Measurements from ENCODE around the gene SUSD4.

SUSD4 gene

GRCh38 chr1:223290397-223290796, 73.6 kb downstream of the SUSD4 start:
- Histone ChIP-seq H2AFZ (ENCODE audit: low read length) (no peak overlapping the region), H3K18ac (ENCODE audit: low read length) (no peak overlapping the region), H3K4ac (ENCODE audit: low read length) (no peak overlapping the region), H3K9ac (ENCODE audit: low read depth, low read length, poor library complexity) (no peak overlapping the region), H3K23ac (ENCODE audit: low read depth, low read length, poor library complexity) (no peak overlapping the region), H2AK5ac (ENCODE audit: low read depth, low read length) (no peak overlapping the region), H3K36me3 (replicated peaks in 1 of 2; ENCODE audit: control insufficient read depth in 2 of 2, insufficient read depth in 2 of 2, low read length in 2 of 2) (no peaks in the 10 kb centered on the region), H4K91ac (ENCODE audit: low read depth, low read length, poor library complexity) (no peak overlapping the region), H2BK120ac (ENCODE audit: low read depth, low read length) (no peak overlapping the region), H3K79me1 (ENCODE audit: low read depth, low read length) (no peaks in the 10 kb centered on the region), H3K9me3 (replicated peaks in 1 of 2; ENCODE audit: control insufficient read depth in 2 of 2, insufficient read depth in 1 of 2, low read depth in 1 of 2, low read length in 2 of 2) (no peaks in the 10 kb centered on the region), H3K4me3 (ENCODE audit: low read length in 2 of 2) (no peak overlapping the region), H3K27ac (replicated peaks; ENCODE audit: low read length) (no peak overlapping the region), H3K27me3 (ENCODE audit: control insufficient read depth in 3 of 3, insufficient read depth in 3 of 3, low read depth in 1 of 3, low read length in 3 of 3) (no peaks in the 10 kb centered on the region), H3K14ac (ENCODE audit: low read length) (no peak overlapping the region), H2BK12ac (ENCODE audit: low read length) (no peak overlapping the region), H3K4me1 (ENCODE audit: control insufficient read depth in 2 of 2, insufficient read depth in 1 of 2, low read depth in 1 of 2, low read length in 2 of 2) (peaks cover 0 to 1% of the 10 kb centered on the region in 2 donors), H2BK15ac (ENCODE audit: low read length) (no peak overlapping the region), H2BK5ac (ENCODE audit: low read length) (no peak overlapping the region), H4K8ac (ENCODE audit: low read depth, low read length) (no peak overlapping the region), H3K4me2 (ENCODE audit: insufficient read depth, low read length, poor library complexity, severe bottlenecking) (no peak overlapping the region)
- WGBS, 2 donors (ENCODE audit: extremely low coverage in 2 of 2, insufficient read length in 2 of 2, insufficient replicate concordance in 1 of 2): no CpG with 5 or more reads among the region's 3 CpGs
- DNase-seq (ENCODE audit: low spot score): no peak

DNA sequence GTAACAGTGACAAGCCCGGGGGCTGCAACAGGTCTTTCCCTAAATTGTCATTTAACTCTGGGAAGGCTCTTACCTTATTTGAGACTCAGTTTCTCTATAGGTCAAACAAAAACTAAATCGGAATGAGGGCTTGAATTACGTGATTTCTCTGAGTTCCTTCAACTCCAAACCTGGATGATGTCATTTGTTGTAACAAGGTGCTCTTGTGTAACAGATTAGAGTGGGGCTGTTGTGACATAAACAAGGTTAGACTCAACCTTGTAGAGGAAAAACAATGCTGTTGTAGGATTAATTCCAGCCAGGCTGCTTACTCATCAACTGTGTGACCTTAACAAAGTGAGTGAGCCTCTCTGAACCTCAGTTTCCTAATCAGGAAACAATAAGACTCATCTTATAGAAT, 74.4 kb downstream of the SUSD4 start:
- H2AK5ac ChIP-seq (ENCODE audit: low read depth, low read length): no peak overlapping the region
- no CpG with 5 or more reads among the region's 3 CpGs for WGBS, 2 donors (ENCODE audit: extremely low coverage in 2 of 2, insufficient read length in 2 of 2, insufficient replicate concordance in 1 of 2)
- no peak for DNase-seq (ENCODE audit: low spot score)
- no peak overlapping the region for H4K8ac ChIP-seq (ENCODE audit: low read depth, low read length)
- no peaks in the 10 kb centered on the region for H3K36me3 ChIP-seq (replicated peaks in 1 of 2; ENCODE audit: control insufficient read depth in 2 of 2, insufficient read depth in 2 of 2, low read length in 2 of 2)
- H2BK5ac ChIP-seq (ENCODE audit: low read length): no peak overlapping the region
- H3K4ac ChIP-seq (ENCODE audit: low read length): no peak overlapping the region
- H3K18ac ChIP-seq (ENCODE audit: low read length): no peak overlapping the region
- H2BK12ac ChIP-seq (ENCODE audit: low read length): no peak overlapping the region
- H2AFZ ChIP-seq (ENCODE audit: low read length): no peak overlapping the region
- H3K4me2 ChIP-seq (ENCODE audit: insufficient read depth, low read length, poor library complexity, severe bottlenecking): no peak overlapping the region
- H3K4me1 ChIP-seq (ENCODE audit: control insufficient read depth in 2 of 2, insufficient read depth in 1 of 2, low read depth in 1 of 2, low read length in 2 of 2): peaks cover 0 to 1% of the 10 kb centered on the region in 2 donors
- H3K9me3 ChIP-seq (replicated peaks in 1 of 2; ENCODE audit: control insufficient read depth in 2 of 2, insufficient read depth in 1 of 2, low read depth in 1 of 2, low read length in 2 of 2): peaks cover 0 to 2% of the 10 kb centered on the region in 2 donors
- H3K79me1 ChIP-seq (ENCODE audit: low read depth, low read length): no peaks in the 10 kb centered on the region
- no peak overlapping the region for H2BK15ac ChIP-seq (ENCODE audit: low read length)
- H3K23ac ChIP-seq (ENCODE audit: low read depth, low read length, poor library complexity): no peak overlapping the region
- no peak overlapping the region for H3K14ac ChIP-seq (ENCODE audit: low read length)
- H3K27me3 ChIP-seq (ENCODE audit: control insufficient read depth in 3 of 3, insufficient read depth in 3 of 3, low read depth in 1 of 3, low read length in 3 of 3): no peaks in the 10 kb centered on the region
- H3K9ac ChIP-seq (ENCODE audit: low read depth, low read length, poor library complexity): no peak overlapping the region
- H2BK120ac ChIP-seq (ENCODE audit: low read depth, low read length): no peak overlapping the region
- no peak overlapping the region for H3K27ac ChIP-seq (replicated peaks; ENCODE audit: low read length)
- no peak overlapping the region for H3K4me3 ChIP-seq (ENCODE audit: low read length in 2 of 2)
- H4K91ac ChIP-seq (ENCODE audit: low read depth, low read length, poor library complexity): no peak overlapping the region

DNA sequence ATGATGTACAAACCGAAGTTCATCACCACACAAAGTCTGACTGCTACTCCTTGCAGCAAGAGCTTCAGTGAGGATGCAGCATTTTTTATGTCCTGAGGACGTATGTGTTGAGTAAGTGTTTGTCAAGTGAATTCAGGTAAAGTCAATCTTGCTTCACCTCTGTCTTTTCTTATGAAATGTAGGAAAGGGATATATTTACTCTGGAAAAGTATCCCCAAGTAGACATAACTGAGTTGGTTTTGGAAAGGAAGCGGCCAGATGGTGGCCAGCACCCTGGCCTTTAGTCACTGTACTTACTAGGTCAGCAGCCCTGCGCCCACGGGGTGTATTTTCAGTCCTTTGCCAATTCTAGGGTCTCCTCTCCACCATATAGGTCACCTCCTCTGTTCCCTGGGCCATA, 75.2 kb downstream of the SUSD4 start:
- Histone ChIP-seq H3K27me3 (ENCODE audit: control insufficient read depth in 3 of 3, insufficient read depth in 3 of 3, low read depth in 1 of 3, low read length in 3 of 3) (no peaks in the 10 kb centered on the region), H3K4me3 (ENCODE audit: low read length in 2 of 2) (no peak overlapping the region), H3K18ac (ENCODE audit: low read length) (no peak overlapping the region), H3K79me1 (ENCODE audit: low read depth, low read length) (no peaks in the 10 kb centered on the region), H4K91ac (ENCODE audit: low read depth, low read length, poor library complexity) (no peak overlapping the region), H4K8ac (ENCODE audit: low read depth, low read length) (no peak overlapping the region), H3K4me1 (ENCODE audit: control insufficient read depth in 2 of 2, insufficient read depth in 1 of 2, low read depth in 1 of 2, low read length in 2 of 2) (peaks cover 0 to 1% of the 10 kb centered on the region in 2 donors), H3K4me2 (ENCODE audit: insufficient read depth, low read length, poor library complexity, severe bottlenecking) (no peak overlapping the region), H2AFZ (ENCODE audit: low read length) (no peak overlapping the region), H3K14ac (ENCODE audit: low read length) (no peak overlapping the region), H3K9ac (ENCODE audit: low read depth, low read length, poor library complexity) (no peak overlapping the region), H2AK5ac (ENCODE audit: low read depth, low read length) (no peak overlapping the region), H3K4ac (ENCODE audit: low read length) (no peak overlapping the region), H3K36me3 (replicated peaks in 1 of 2; ENCODE audit: control insufficient read depth in 2 of 2, insufficient read depth in 2 of 2, low read length in 2 of 2) (no peaks in the 10 kb centered on the region), H2BK120ac (ENCODE audit: low read depth, low read length) (no peak overlapping the region), H3K23ac (ENCODE audit: low read depth, low read length, poor library complexity) (no peak overlapping the region), H3K27ac (replicated peaks; ENCODE audit: low read length) (no peak overlapping the region), H3K9me3 (replicated peaks in 1 of 2; ENCODE audit: control insufficient read depth in 2 of 2, insufficient read depth in 1 of 2, low read depth in 1 of 2, low read length in 2 of 2) (peaks cover 0 to 2% of the 10 kb centered on the region in 2 donors), H2BK5ac (ENCODE audit: low read length) (no peak overlapping the region), H2BK15ac (ENCODE audit: low read length) (no peak overlapping the region), H2BK12ac (ENCODE audit: low read length) (no peak overlapping the region)
- WGBS, 2 donors (ENCODE audit: extremely low coverage in 2 of 2, insufficient read length in 2 of 2, insufficient replicate concordance in 1 of 2): no CpG with 5 or more reads among the region's 5 CpGs
- no peak for DNase-seq (ENCODE audit: low spot score)

GRCh38 chr1:223285452-223285851, 78.5 kb downstream of the SUSD4 start:
- no CpG with 5 or more reads among the region's 3 CpGs for WGBS, 2 donors (ENCODE audit: extremely low coverage in 2 of 2, insufficient read length in 2 of 2, insufficient replicate concordance in 1 of 2)
- no peak overlapping the region for H2BK120ac ChIP-seq (ENCODE audit: low read depth, low read length)
- no peak overlapping the region for H2AFZ ChIP-seq (ENCODE audit: low read length)
- no peak overlapping the region for H2BK12ac ChIP-seq (ENCODE audit: low read length)
- no peak overlapping the region for H3K27ac ChIP-seq (replicated peaks; ENCODE audit: low read length)
- no peaks in the 10 kb centered on the region for H3K4me1 ChIP-seq (ENCODE audit: control insufficient read depth in 2 of 2, insufficient read depth in 1 of 2, low read depth in 1 of 2, low read length in 2 of 2)
- no peak overlapping the region for H2AK5ac ChIP-seq (ENCODE audit: low read depth, low read length)
- no peak overlapping the region for H3K4me2 ChIP-seq (ENCODE audit: insufficient read depth, low read length, poor library complexity, severe bottlenecking)
- no peak for DNase-seq (ENCODE audit: low spot score)
- no peak overlapping the region for H3K23ac ChIP-seq (ENCODE audit: low read depth, low read length, poor library complexity)
- H3K4ac ChIP-seq (ENCODE audit: low read length): no peak overlapping the region
- no peak overlapping the region for H4K8ac ChIP-seq (ENCODE audit: low read depth, low read length)
- peaks cover 0 to 2% of the 10 kb centered on the region in 2 donors for H3K9me3 ChIP-seq (replicated peaks in 1 of 2; ENCODE audit: control insufficient read depth in 2 of 2, insufficient read depth in 1 of 2, low read depth in 1 of 2, low read length in 2 of 2)
- H3K4me3 ChIP-seq (ENCODE audit: low read length in 2 of 2): no peak overlapping the region
- H2BK15ac ChIP-seq (ENCODE audit: low read length): no peak overlapping the region
- H3K18ac ChIP-seq (ENCODE audit: low read length): no peak overlapping the region
- H4K91ac ChIP-seq (ENCODE audit: low read depth, low read length, poor library complexity): no peak overlapping the region
- no peaks in the 10 kb centered on the region for H3K36me3 ChIP-seq (replicated peaks in 1 of 2; ENCODE audit: control insufficient read depth in 2 of 2, insufficient read depth in 2 of 2, low read length in 2 of 2)
- no peak overlapping the region for H2BK5ac ChIP-seq (ENCODE audit: low read length)
- H3K9ac ChIP-seq (ENCODE audit: low read depth, low read length, poor library complexity): no peak overlapping the region
- H3K14ac ChIP-seq (ENCODE audit: low read length): no peak overlapping the region
- no peaks in the 10 kb centered on the region for H3K79me1 ChIP-seq (ENCODE audit: low read depth, low read length)
- no peaks in the 10 kb centered on the region for H3K27me3 ChIP-seq (ENCODE audit: control insufficient read depth in 3 of 3, insufficient read depth in 3 of 3, low read depth in 1 of 3, low read length in 3 of 3)

All from neuronal stem cell (in vitro differentiated cells).